NCI-H1417 treated with DMSO at 0.1 percent for 48 hours (cell line): Measurements from ENCODE around the gene SLC6A18.
"Not testable (repeated sequence)": the region's sequence is repeated elsewhere in the genome, so short reads cannot be mapped to it uniquely, and the experiment has no call there.

ENCODE experiments used
- DNase-seq: peaks from one replicate; lab custom pipeline; 2025; lab: John Stamatoyannopoulos, UW

SLC6A18 gene

GRCh38 chr5:1276930-1277329, 51.7 kb downstream of the SLC6A18 start:
- no peak for DNase-seq

GRCh38 chr5:1277331-1277730, 52.1 kb downstream of the SLC6A18 start:
- DNase-seq = no peak

GRCh38 chr5:1277781-1278180, 52.6 kb downstream of the SLC6A18 start:
- DNase-seq = no peak

- no peak for DNase-seq
Observed at GRCh38 chr5:1278216-1278615, 53.0 kb downstream of the SLC6A18 start.

GRCh38 chr5:1278656-1279442, 53.7 kb downstream of the SLC6A18 start:
- DNase-seq = no peak

- no peak for DNase-seq
Observed at GRCh38 chr5:1279443-1280151, 54.4 kb downstream of the SLC6A18 start.

- no peak for DNase-seq
Observed at GRCh38 chr5:1280177-1281037, 55.2 kb downstream of the SLC6A18 start.

- no peak for DNase-seq
Observed at GRCh38 chr5:1281038-1281882, 56.1 kb downstream of the SLC6A18 start.

- DNase-seq = no peak
Observed at GRCh38 chr5:1282131-1282992, 57.2 kb downstream of the SLC6A18 start.

- not testable (repeated sequence) for DNase-seq
Observed at GRCh38 chr5:1282993-1283728, 58.0 kb downstream of the SLC6A18 start.

GRCh38 chr5:1283729-1284041, 58.5 kb downstream of the SLC6A18 start:
- DNase-seq = not testable (repeated sequence)

- DNase-seq = not testable (repeated sequence)
Observed at GRCh38 chr5:1284336-1284970, 59.3 kb downstream of the SLC6A18 start.

- no peak for DNase-seq
Observed at GRCh38 chr5:1285141-1285540, 60.0 kb downstream of the SLC6A18 start.

- DNase-seq = no peak
Observed at GRCh38 chr5:1285883-1286291, 60.7 kb downstream of the SLC6A18 start.

- DNase-seq = no peak
Observed at GRCh38 chr5:1288439-1289335, 63.5 kb downstream of the SLC6A18 start.

GRCh38 chr5:1289559-1289958, 64.4 kb downstream of the SLC6A18 start:
- DNase-seq = not testable (repeated sequence)

- DNase-seq = not testable (repeated sequence)
Observed at GRCh38 chr5:1290956-1291355, 65.8 kb downstream of the SLC6A18 start.

GRCh38 chr5:1291611-1292080, 66.5 kb downstream of the SLC6A18 start:
- DNase-seq = no peak
